ENCODE measurements around the gene SNRNP40.
A peak's percentile ranks its signal among the peaks of the same experiment; 100 is the strongest.

The SNRNP40 gene

GRCh38 chr1:31296486-31297276, at the start of gene SNRNP40, which contains the start of gene ZCCHC17:
SNRNP40 (minus strand) TSS chr1:31296788; CDS start chr1:31296751, 37 bp downstream.
ZCCHC17 (plus strand) TSS chr1:31297032; CDS start chr1:31310099, 13,067 bp downstream.
- Histone ChIP-seq H3K9me3 (ENCODE audit: control insufficient read depth in 1 of 2, low read length in 2 of 2) (no peaks in the 10 kb centered on the region), H3K4me1 (ENCODE audit: control insufficient read depth in 1 of 2, insufficient read depth in 2 of 2, low read length in 2 of 2) (peaks cover 7 to 19% of the 10 kb centered on the region in 2 donors), H3K36me3 (ENCODE audit: control insufficient read depth in 1 of 2, insufficient read depth in 2 of 2, low read length in 2 of 2) (peaks cover 15 to 21% of the 10 kb centered on the region in 2 donors), H3K27me3 (ENCODE audit: low read depth, low read length) (no peaks in the 10 kb centered on the region), H3K27ac (ENCODE audit: low read length) (peak within 1 kb of the TSS; percentile 93), H3K4me3 (ENCODE audit: low read depth in 1 of 2, low read length in 2 of 2) (peak within 1 kb of the TSS; percentile 83 to 87)

- Histone ChIP-seq H3K4me1 (ENCODE audit: control insufficient read depth in 1 of 2, insufficient read depth in 2 of 2, low read length in 2 of 2) (no peaks in the 10 kb centered on the region), H3K27ac (ENCODE audit: low read length) (no peak overlapping the region), H3K9me3 (ENCODE audit: control insufficient read depth in 1 of 2, low read length in 2 of 2) (no peaks in the 10 kb centered on the region), H3K4me3 (ENCODE audit: low read depth in 1 of 2, low read length in 2 of 2) (no peak overlapping the region), H3K27me3 (ENCODE audit: low read depth, low read length) (no peaks in the 10 kb centered on the region), H3K36me3 (ENCODE audit: control insufficient read depth in 1 of 2, insufficient read depth in 2 of 2, low read length in 2 of 2) (peaks cover 14 to 43% of the 10 kb centered on the region in 2 donors)
Observed at GRCh38 chr1:31345635-31346034, 49.0 kb upstream of the SNRNP40 start.

- H3K4me1 ChIP-seq (ENCODE audit: control insufficient read depth in 1 of 2, insufficient read depth in 2 of 2, low read length in 2 of 2): no peaks in the 10 kb centered on the region
- no peaks in the 10 kb centered on the region for H3K27me3 ChIP-seq (ENCODE audit: low read depth, low read length)
- no peak overlapping the region for H3K27ac ChIP-seq (ENCODE audit: low read length)
- H3K36me3 ChIP-seq (ENCODE audit: control insufficient read depth in 1 of 2, insufficient read depth in 2 of 2, low read length in 2 of 2): peaks cover 9 to 35% of the 10 kb centered on the region in 2 donors
- H3K9me3 ChIP-seq (ENCODE audit: control insufficient read depth in 1 of 2, low read length in 2 of 2): no peaks in the 10 kb centered on the region
- no peak overlapping the region for H3K4me3 ChIP-seq (ENCODE audit: low read depth in 1 of 2, low read length in 2 of 2)
Observed at GRCh38 chr1:31344503-31344902, 47.9 kb upstream of the SNRNP40 start.

- H3K4me1 ChIP-seq (ENCODE audit: control insufficient read depth in 1 of 2, insufficient read depth in 2 of 2, low read length in 2 of 2): no peaks in the 10 kb centered on the region
- H3K36me3 ChIP-seq (ENCODE audit: control insufficient read depth in 1 of 2, insufficient read depth in 2 of 2, low read length in 2 of 2): peaks cover 7 to 8% of the 10 kb centered on the region in 2 donors
- H3K4me3 ChIP-seq (ENCODE audit: low read depth in 1 of 2, low read length in 2 of 2): no peak overlapping the region
- H3K9me3 ChIP-seq (ENCODE audit: control insufficient read depth in 1 of 2, low read length in 2 of 2): no peaks in the 10 kb centered on the region
- no peaks in the 10 kb centered on the region for H3K27me3 ChIP-seq (ENCODE audit: low read depth, low read length)
- H3K27ac ChIP-seq (ENCODE audit: low read length): no peak overlapping the region
Observed at GRCh38 chr1:31336687-31337467, 40.3 kb upstream of the SNRNP40 start.

- H3K36me3 ChIP-seq (ENCODE audit: control insufficient read depth in 1 of 2, insufficient read depth in 2 of 2, low read length in 2 of 2): peaks cover 7 to 8% of the 10 kb centered on the region in 2 donors
- H3K4me3 ChIP-seq (ENCODE audit: low read depth in 1 of 2, low read length in 2 of 2): no peak overlapping the region
- H3K9me3 ChIP-seq (ENCODE audit: control insufficient read depth in 1 of 2, low read length in 2 of 2): no peaks in the 10 kb centered on the region
- no peak overlapping the region for H3K27ac ChIP-seq (ENCODE audit: low read length)
- no peaks in the 10 kb centered on the region for H3K27me3 ChIP-seq (ENCODE audit: low read depth, low read length)
- no peaks in the 10 kb centered on the region for H3K4me1 ChIP-seq (ENCODE audit: control insufficient read depth in 1 of 2, insufficient read depth in 2 of 2, low read length in 2 of 2)
Observed at GRCh38 chr1:31335007-31335406, 38.4 kb upstream of the SNRNP40 start.

GRCh38 chr1:31327381-31327780, 30.8 kb upstream of the SNRNP40 start:
- Histone ChIP-seq H3K36me3 (ENCODE audit: control insufficient read depth in 1 of 2, insufficient read depth in 2 of 2, low read length in 2 of 2) (peaks cover 0 to 22% of the 10 kb centered on the region in 2 donors), H3K4me3 (ENCODE audit: low read depth in 1 of 2, low read length in 2 of 2) (no peak overlapping the region), H3K27ac (ENCODE audit: low read length) (no peak overlapping the region), H3K27me3 (ENCODE audit: low read depth, low read length) (no peaks in the 10 kb centered on the region), H3K9me3 (ENCODE audit: control insufficient read depth in 1 of 2, low read length in 2 of 2) (no peaks in the 10 kb centered on the region), H3K4me1 (ENCODE audit: control insufficient read depth in 1 of 2, insufficient read depth in 2 of 2, low read length in 2 of 2) (no peaks in the 10 kb centered on the region)

- H3K27ac ChIP-seq (ENCODE audit: low read length): no peak overlapping the region
- no peak overlapping the region for H3K4me3 ChIP-seq (ENCODE audit: low read depth in 1 of 2, low read length in 2 of 2)
- H3K4me1 ChIP-seq (ENCODE audit: control insufficient read depth in 1 of 2, insufficient read depth in 2 of 2, low read length in 2 of 2): no peaks in the 10 kb centered on the region
- H3K27me3 ChIP-seq (ENCODE audit: low read depth, low read length): no peaks in the 10 kb centered on the region
- H3K9me3 ChIP-seq (ENCODE audit: control insufficient read depth in 1 of 2, low read length in 2 of 2): no peaks in the 10 kb centered on the region
- peaks cover 0 to 22% of the 10 kb centered on the region in 2 donors for H3K36me3 ChIP-seq (ENCODE audit: control insufficient read depth in 1 of 2, insufficient read depth in 2 of 2, low read length in 2 of 2)
Observed at GRCh38 chr1:31326461-31326860, 29.9 kb upstream of the SNRNP40 start.

GRCh38 chr1:31324992-31325391, 28.4 kb upstream of the SNRNP40 start:
- Histone ChIP-seq H3K27me3 (ENCODE audit: low read depth, low read length) (no peaks in the 10 kb centered on the region), H3K36me3 (ENCODE audit: control insufficient read depth in 1 of 2, insufficient read depth in 2 of 2, low read length in 2 of 2) (peaks cover 5 to 33% of the 10 kb centered on the region in 2 donors), H3K4me3 (ENCODE audit: low read depth in 1 of 2, low read length in 2 of 2) (no peak overlapping the region)

GRCh38 chr1:31324093-31324492, 27.5 kb upstream of the SNRNP40 start:
- Histone ChIP-seq H3K4me1 (ENCODE audit: control insufficient read depth in 1 of 2, insufficient read depth in 2 of 2, low read length in 2 of 2) (no peaks in the 10 kb centered on the region), H3K27ac (ENCODE audit: low read length) (no peak overlapping the region), H3K4me3 (ENCODE audit: low read depth in 1 of 2, low read length in 2 of 2) (no peak overlapping the region), H3K27me3 (ENCODE audit: low read depth, low read length) (no peaks in the 10 kb centered on the region), H3K9me3 (ENCODE audit: control insufficient read depth in 1 of 2, low read length in 2 of 2) (no peaks in the 10 kb centered on the region), H3K36me3 (ENCODE audit: control insufficient read depth in 1 of 2, insufficient read depth in 2 of 2, low read length in 2 of 2) (peaks cover 9 to 36% of the 10 kb centered on the region in 2 donors)

More at GRCh38 chr1:31324992-31325391, 28.4 kb upstream of the SNRNP40 start:
- no peaks in the 10 kb centered on the region for H3K4me1 ChIP-seq (ENCODE audit: control insufficient read depth in 1 of 2, insufficient read depth in 2 of 2, low read length in 2 of 2)
- no peaks in the 10 kb centered on the region for H3K9me3 ChIP-seq (ENCODE audit: control insufficient read depth in 1 of 2, low read length in 2 of 2)
- H3K27ac ChIP-seq (ENCODE audit: low read length): no peak overlapping the region

GRCh38 chr1:31318146-31318545, 21.6 kb upstream of the SNRNP40 start:
- Histone ChIP-seq H3K36me3 (ENCODE audit: control insufficient read depth in 1 of 2, insufficient read depth in 2 of 2, low read length in 2 of 2) (peaks cover 35 to 53% of the 10 kb centered on the region in 2 donors), H3K27me3 (ENCODE audit: low read depth, low read length) (no peaks in the 10 kb centered on the region), H3K4me3 (ENCODE audit: low read depth in 1 of 2, low read length in 2 of 2) (no peak overlapping the region)

GRCh38 chr1:31315902-31316301, 19.3 kb upstream of the SNRNP40 start:
- Histone ChIP-seq H3K36me3 (ENCODE audit: control insufficient read depth in 1 of 2, insufficient read depth in 2 of 2, low read length in 2 of 2) (peaks cover 48 to 71% of the 10 kb centered on the region in 2 donors), H3K27me3 (ENCODE audit: low read depth, low read length) (no peaks in the 10 kb centered on the region), H3K4me1 (ENCODE audit: control insufficient read depth in 1 of 2, insufficient read depth in 2 of 2, low read length in 2 of 2) (no peaks in the 10 kb centered on the region), H3K4me3 (ENCODE audit: low read depth in 1 of 2, low read length in 2 of 2) (no peak overlapping the region), H3K27ac (ENCODE audit: low read length) (no peak overlapping the region), H3K9me3 (ENCODE audit: control insufficient read depth in 1 of 2, low read length in 2 of 2) (no peaks in the 10 kb centered on the region)

More at GRCh38 chr1:31318146-31318545, 21.6 kb upstream of the SNRNP40 start:
- Histone ChIP-seq H3K9me3 (ENCODE audit: control insufficient read depth in 1 of 2, low read length in 2 of 2) (no peaks in the 10 kb centered on the region), H3K27ac (ENCODE audit: low read length) (no peak overlapping the region), H3K4me1 (ENCODE audit: control insufficient read depth in 1 of 2, insufficient read depth in 2 of 2, low read length in 2 of 2) (no peaks in the 10 kb centered on the region)
